DND-41 (cell line): ENCODE data around the gene HECW1.

Source experiments
- ATAC-seq: fragments of 200-7000 bp; cut with Tn5 transposase; 3 replicates; pipeline ENCODE4 v1.9.1; 2021; ENCODE audit warnings: low read depth; ENCODE audit not compliant: insufficient read depth
- DNase-seq: peaks from one replicate; pipeline ENCODE4 v3.0.0-alpha.2; 2020
- H2AFZ ChIP-seq: 2 replicates; pipeline ENCODE4 v1.6.0; 2012; ENCODE audit warnings: low read depth, low read length
- H3K27ac ChIP-seq: 2 replicates; pipeline ENCODE4 v1.5.1; 2012; ENCODE audit warnings: low read length, inconsistent platforms
- H3K27me3 ChIP-seq: fragments of 200-600 bp; sonication (generic); 2 replicates; pipeline ENCODE4 v1.6.0; 2012; ENCODE audit warnings: low read length, mild to moderate bottlenecking, inconsistent platforms; ENCODE audit not compliant: insufficient read depth, poor library complexity
- H3K36me3 ChIP-seq: 2 replicates; pipeline ENCODE4 v1.5.1; 2012; ENCODE audit warnings: low read length, inconsistent platforms; ENCODE audit not compliant: insufficient read depth
- H3K4me1 ChIP-seq: 2 replicates; pipeline ENCODE4 v1.5.1; 2012; ENCODE audit warnings: mild to moderate bottlenecking, low read length; ENCODE audit not compliant: insufficient read depth
- H3K4me2 ChIP-seq: 2 replicates; pipeline ENCODE4 v1.6.0; 2012; ENCODE audit warnings: mild to moderate bottlenecking, moderate library complexity, low read length, inconsistent platforms; ENCODE audit not compliant: insufficient read depth
- H3K4me3 ChIP-seq, 2 experiments: fragments of 200-600 bp in 1 of 2; shearing (Covaris generic) in 1 of 2; 2 replicates each; pipeline ENCODE4 v1.5.1; 2012 to 2016; ENCODE audit warnings: inconsistent platforms in 2 of 2, low read length in 2 of 2, mild to moderate bottlenecking in 2 of 2, low read depth in 1 of 2, moderate library complexity in 1 of 2
- H3K79me2 ChIP-seq: 2 replicates; pipeline ENCODE4 v1.6.0; 2012; ENCODE audit warnings: low read length, inconsistent platforms; ENCODE audit not compliant: insufficient read depth
- H3K9ac ChIP-seq: 2 replicates; pipeline ENCODE4 v1.6.0; 2012; ENCODE audit warnings: low read depth, mild to moderate bottlenecking, inconsistent platforms, low read length, moderate library complexity
- H3K9me3 ChIP-seq: 2 replicates; pipeline ENCODE4 v1.5.1; 2012; ENCODE audit warnings: low read length, moderate library complexity, mild to moderate bottlenecking, inconsistent platforms; ENCODE audit not compliant: insufficient read depth, severe bottlenecking
- H4K20me1 ChIP-seq: 2 replicates; pipeline ENCODE4 v1.6.0; 2012; ENCODE audit warnings: low read length; ENCODE audit not compliant: insufficient read depth
- CTCF ChIP-seq: IDR thresholded peaks from 2 replicates; pipeline ENCODE4 v1.5.1; 2012; ENCODE audit warnings: borderline replicate concordance, low read length, moderate library complexity, mild to moderate bottlenecking; ENCODE audit not compliant: poor library complexity, severe bottlenecking; ENCODE audit errors: extremely low read depth
- EZH2 ChIP-seq: IDR thresholded peaks from 3 replicates; pipeline ENCODE4 v1.6.1; 2012; ENCODE audit warnings: borderline replicate concordance, low read depth, mild to moderate bottlenecking, moderate library complexity, low read length, inconsistent platforms; ENCODE audit not compliant: severe bottlenecking

The HECW1 gene

GRCh38 chr7:43443381-43443780, 330.9 kb downstream of the HECW1 start:
- ATAC-seq (no peak), DNase-seq (no peak)
- no peak overlapping the region for H3K4me2 ChIP-seq
- H4K20me1 ChIP-seq, result no peaks in the 10 kb centered on the region
- no peaks in the 10 kb centered on the region for H3K27me3 ChIP-seq
- no peak overlapping the region for H3K27ac ChIP-seq
- H3K9ac ChIP-seq, result no peak overlapping the region
- no peak overlapping the region for H2AFZ ChIP-seq
- TF ChIP-seq EZH2 (no peak), CTCF (no peak)
- H3K4me1 ChIP-seq, result peaks cover 4% of the 10 kb centered on the region; the same call in 1 of the 2 replicates
- H3K4me3 ChIP-seq, result no peak overlapping the region
- H3K36me3 ChIP-seq, result no peaks in the 10 kb centered on the region
- H3K79me2 ChIP-seq, result no peaks in the 10 kb centered on the region
- H3K9me3 ChIP-seq, result no peaks in the 10 kb centered on the region

GRCh38 chr7:43444711-43445578, 332.5 kb downstream of the HECW1 start:
- Histone ChIP-seq H3K9me3 (no peaks in the 10 kb centered on the region), H3K4me2 (no peak overlapping the region), H3K27ac (no peak overlapping the region), H3K9ac (no peak overlapping the region), H3K4me3 (no peak overlapping the region), H3K36me3 (no peaks in the 10 kb centered on the region), H2AFZ (no peak overlapping the region), H3K27me3 (no peaks in the 10 kb centered on the region), H3K4me1 (peaks cover 4% of the 10 kb centered on the region; the same call in 1 of the 2 replicates), H3K79me2 (no peaks in the 10 kb centered on the region), H4K20me1 (no peaks in the 10 kb centered on the region)
- TF ChIP-seq EZH2 (no peak), CTCF (no peak)
- DNase-seq (no peak), ATAC-seq (no peak)

GRCh38 chr7:43449577-43449976, 337.1 kb downstream of the HECW1 start:
- no peaks in the 10 kb centered on the region for H3K36me3 ChIP-seq
- no peak overlapping the region for H2AFZ ChIP-seq
- TF ChIP-seq CTCF, result no peak
- no peak for TF ChIP-seq EZH2
- no peak overlapping the region for H3K9ac ChIP-seq
- H3K4me1 ChIP-seq, result peaks cover 4% of the 10 kb centered on the region; the same call in 1 of the 2 replicates
- H3K4me2 ChIP-seq, result no peak overlapping the region
- no peaks in the 10 kb centered on the region for H4K20me1 ChIP-seq
- DNase-seq (no peak), ATAC-seq (no peak)
- H3K9me3 ChIP-seq, result no peaks in the 10 kb centered on the region
- no peak overlapping the region for H3K27ac ChIP-seq
- H3K27me3 ChIP-seq, result no peaks in the 10 kb centered on the region
- no peak overlapping the region for H3K4me3 ChIP-seq
- no peaks in the 10 kb centered on the region for H3K79me2 ChIP-seq
